HG03354 (cell line): ENCODE data around the gene SMAD3.
"Not testable (repeated sequence)": the region's sequence is repeated elsewhere in the genome, so short reads cannot be mapped to it uniquely, and the experiment has no call there.

Experiments
- ATAC-seq: cut with Tn5 transposase; IDR thresholded peaks from one replicate; pipeline ENCODE4 v1.9.1; 2021; ENCODE audit warnings: mild to moderate bottlenecking; ENCODE audit not compliant: unreplicated experiment, poor library complexity, severe bottlenecking

SMAD3 gene

GRCh38 chr15:67152429-67152828 is 87.0 kb downstream of the SMAD3 start:
- no peak for ATAC-seq

DNA sequence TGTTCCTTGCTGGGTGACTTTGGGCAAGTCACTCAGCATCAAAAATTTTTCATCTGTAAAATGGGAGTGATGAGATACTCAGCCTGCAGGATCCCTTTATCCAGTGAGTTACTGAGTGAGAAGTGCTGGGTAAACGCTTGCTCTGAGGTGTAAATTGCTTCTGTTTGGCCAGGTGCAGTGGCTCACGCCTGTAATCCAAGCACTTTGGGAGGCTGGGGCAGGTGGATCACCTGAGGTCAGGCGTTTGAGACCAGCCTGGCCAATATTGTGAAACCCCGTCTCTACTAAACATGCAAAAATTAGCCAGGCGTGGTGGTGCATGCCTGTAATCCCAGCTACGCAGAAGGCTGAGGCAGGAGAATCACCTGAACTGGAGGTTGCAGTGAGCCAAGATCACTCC is 87.6 kb downstream of the SMAD3 start:
- not testable (repeated sequence) for ATAC-seq

GRCh38 chr15:67154249-67154648 is 88.8 kb downstream of the SMAD3 start:
- no peak for ATAC-seq

DNA sequence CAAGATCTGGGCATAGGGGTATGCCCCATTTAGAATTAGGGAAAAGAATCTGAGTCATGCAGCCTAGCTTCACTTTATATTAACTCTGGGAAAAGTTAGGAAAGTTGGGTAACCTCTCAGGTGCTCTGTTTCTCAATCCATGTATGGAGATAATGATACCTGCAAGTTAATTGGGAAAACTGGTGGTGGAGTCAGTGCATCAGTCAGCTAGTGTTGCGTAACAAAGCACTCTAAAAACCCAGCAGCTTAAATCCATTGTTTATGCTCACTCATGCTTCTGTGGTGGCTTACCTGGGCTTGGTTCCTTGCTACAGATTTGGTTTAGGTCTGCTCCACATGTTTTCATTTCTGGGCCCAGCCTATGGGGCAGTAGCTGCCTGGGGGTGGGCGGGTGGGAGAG is 91.0 kb downstream of the SMAD3 start:
- ATAC-seq: no peak

- ATAC-seq: no peak
Measured at GRCh38 chr15:67156834-67157233, 91.4 kb downstream of the SMAD3 start.

GRCh38 chr15:67157521-67158252 is 92.3 kb downstream of the SMAD3 start:
- ATAC-seq: no peak

- no peak for ATAC-seq
Measured at GRCh38 chr15:67158367-67158766, 93.0 kb downstream of the SMAD3 start.

GRCh38 chr15:67161412-67161811 is 96.0 kb downstream of the SMAD3 start:
- no peak for ATAC-seq

- no peak for ATAC-seq
Measured at GRCh38 chr15:67161881-67162280, 96.5 kb downstream of the SMAD3 start.

- no peak for ATAC-seq
Measured at GRCh38 chr15:67163180-67163579, 97.8 kb downstream of the SMAD3 start.

DNA sequence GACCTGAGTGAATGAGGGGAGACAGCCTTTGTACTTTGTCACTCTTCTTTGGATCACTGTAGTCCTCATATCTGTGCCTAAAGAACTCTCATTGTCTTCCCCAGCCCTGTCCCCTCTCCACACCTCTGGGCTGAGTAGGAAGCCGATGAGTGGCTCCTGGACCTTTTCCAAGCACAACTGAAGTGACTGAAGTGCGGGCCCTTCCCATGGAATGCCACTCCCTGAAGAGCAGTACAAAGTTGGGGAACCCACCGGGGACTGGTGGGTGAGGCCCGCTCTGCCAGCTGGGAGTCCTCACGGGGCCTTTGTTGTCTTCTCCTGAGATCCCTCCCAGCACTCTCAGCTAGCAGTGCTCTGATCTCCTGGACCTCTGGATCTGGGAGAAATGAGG is 99.0 kb downstream of the SMAD3 start:
- no peak for ATAC-seq

GRCh38 chr15:67164811-67165253 is 99.4 kb downstream of the SMAD3 start:
- no peak for ATAC-seq

DNA sequence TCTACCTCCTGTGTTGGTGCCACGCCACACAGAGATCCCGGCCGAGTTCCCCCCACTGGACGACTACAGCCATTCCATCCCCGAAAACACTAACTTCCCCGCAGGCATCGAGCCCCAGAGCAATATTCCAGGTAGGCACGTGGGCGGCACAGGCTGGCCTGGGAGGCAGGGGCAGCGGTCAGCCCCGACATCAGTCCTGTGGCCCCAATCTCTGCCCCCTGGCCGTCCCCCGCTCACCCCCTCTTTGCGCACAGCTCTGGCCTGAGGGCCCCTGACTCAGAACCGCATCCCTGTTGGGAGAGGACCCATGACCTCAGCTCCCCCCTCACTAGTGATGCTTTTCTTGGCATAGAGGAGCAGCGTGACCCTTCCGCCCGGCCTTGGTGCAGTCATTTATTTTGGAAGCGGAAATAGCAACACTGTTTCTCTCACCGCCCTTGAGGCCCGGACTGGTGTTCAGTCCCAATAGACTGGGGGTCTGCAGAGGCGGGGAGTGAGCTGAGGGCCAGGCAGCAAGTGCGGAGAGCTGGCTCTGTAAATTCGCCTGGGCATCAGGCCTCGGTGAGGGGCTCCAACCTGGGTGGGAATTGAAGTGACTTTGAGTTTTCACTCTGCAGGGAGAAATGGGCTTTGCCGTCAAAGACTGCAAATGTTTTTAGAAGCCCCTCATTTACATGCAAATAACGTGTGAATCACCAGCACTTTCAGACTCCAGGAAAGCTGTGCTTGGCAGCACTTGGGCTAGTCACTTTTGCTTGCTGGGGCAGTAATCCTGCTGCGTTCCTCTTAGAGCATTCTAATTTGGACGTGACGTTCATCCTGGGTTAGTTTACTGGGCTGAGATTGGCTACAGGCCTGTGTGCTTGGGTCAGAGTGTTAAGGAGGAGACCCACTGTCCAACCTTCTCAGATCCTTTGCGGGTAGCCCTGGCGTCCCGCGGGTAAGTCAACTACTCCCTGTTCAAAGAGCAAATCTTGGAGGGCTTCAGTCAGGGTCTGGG is 100.2 kb downstream of the SMAD3 start:
- no peak for ATAC-seq

DNA sequence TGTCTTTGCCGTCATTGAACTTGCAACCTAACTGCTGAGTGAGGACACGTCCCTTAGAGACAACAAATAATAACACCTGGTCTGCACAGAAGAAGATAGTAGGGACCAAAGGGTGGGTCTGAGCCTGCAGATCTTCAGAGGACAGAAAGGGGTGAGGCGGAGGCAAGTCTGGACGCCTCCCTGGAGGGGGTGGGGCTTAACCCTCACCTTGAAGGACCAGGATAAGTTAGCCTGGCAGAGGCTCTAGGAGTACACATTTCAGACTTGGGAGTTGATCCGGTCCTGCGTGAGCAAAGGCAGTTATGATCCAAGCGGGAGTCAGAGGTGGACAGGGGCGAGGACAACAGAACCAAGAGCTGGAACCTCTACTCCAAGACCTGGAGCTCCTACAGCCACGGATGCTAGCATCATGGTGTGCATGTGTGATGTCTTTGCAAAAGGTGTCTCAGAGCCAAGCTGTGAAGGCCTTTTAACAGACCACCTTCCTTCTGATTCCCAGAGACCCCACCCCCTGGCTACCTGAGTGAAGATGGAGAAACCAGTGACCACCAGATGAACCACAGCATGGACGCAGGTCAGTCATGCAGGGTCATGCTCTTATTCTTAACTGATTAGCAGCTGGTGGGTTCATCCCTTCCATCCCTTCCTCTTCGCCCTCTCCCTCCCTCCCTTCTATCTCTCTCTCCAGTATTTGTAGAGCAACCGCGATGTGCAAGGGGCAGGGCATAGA is 101.0 kb downstream of the SMAD3 start:
- no peak for ATAC-seq

DNA sequence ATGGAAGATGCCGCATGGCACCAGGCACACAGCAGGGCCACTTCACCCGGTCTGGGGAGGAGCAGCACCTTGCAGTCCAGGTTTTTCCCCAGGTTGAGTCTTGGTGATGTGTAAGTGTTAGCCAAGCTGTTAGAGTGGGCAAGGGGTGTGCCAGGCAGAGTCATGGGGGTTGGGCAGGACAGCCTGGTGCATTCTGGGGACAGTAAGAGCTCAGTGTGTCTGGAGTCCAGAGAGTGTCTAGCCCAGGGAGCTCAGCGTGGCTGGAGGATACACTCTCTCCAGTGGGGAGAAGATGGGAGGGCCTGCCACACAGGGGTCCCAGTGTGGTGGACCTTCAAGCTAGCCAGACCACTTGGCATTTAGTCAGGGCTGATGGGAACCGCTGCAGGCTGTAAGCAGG is 101.7 kb downstream of the SMAD3 start:
- no peak for ATAC-seq

DNA sequence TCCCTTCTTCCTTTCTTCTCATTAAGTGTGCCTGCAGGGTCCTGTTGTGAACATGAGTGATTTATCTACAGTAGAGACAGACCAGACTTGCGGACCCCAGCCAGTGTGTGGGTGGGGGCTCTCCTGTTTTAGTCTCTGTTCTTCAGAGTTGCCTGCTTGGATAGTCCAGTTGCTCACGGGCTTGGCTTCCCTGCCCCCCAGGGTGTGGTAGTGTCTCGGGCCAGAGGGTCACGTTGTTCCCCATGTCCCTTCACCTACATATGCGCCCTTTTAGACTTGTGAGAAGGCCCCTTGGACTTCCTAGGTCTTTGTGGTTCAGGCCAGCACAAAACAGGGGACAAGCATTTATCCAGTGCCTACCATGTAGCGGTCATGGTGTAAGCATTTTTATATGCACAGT is 103.3 kb downstream of the SMAD3 start:
- no peak for ATAC-seq

- no peak for ATAC-seq
Measured at GRCh38 chr15:67170143-67170925, 104.9 kb downstream of the SMAD3 start.

DNA sequence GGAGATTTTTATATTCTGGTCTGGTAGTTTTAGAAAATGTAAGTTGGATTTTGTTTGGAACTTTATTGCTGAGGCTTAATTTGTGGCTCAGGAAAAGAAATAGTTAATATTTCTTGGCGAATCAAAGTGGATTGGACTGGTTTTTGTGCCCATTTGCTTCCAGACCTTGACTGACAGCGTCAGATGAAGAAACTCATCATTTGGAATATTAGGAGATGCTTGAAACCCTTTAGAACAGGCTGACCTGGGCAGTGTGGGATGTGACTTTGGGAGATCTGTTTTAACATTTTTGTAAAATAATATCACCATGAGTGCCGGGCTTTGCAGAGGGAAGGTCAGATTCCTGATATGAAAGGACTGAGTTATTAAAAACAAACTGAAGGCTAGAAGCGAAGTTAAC is 106.1 kb downstream of the SMAD3 start:
- ATAC-seq: no peak

DNA sequence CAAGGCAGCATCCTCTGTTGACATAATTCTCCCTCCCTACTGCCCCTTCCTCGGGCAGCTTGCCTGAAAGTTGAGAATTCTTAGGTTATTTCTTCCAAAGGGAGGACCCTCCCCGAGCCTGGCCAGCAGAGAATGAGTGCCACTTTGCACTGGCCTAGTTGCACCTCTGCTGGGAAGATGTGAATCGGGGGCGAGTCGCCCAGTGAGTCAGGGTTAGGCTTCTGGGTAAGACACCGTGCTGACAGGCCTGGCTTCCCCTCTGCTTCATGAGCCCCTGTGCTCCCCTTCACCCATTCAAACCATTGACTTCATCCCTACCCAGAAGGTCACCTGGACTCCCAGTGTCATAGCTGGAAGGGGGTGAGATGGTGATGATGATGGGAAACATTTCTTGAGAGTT is 106.8 kb downstream of the SMAD3 start:
- no peak for ATAC-seq
